Activated T-cell treated with anti-CD3 and anti-CD28 coated beads, Interleukin-2, amount 50 U/mL, for 4 hours (primary cell): Measurements from ENCODE around the gene SPRYD4. TPM values are rescaled to one million over a fixed set of nuclear protein-coding genes. Genes with fewer than 3 reads are reported as not detected.

ENCODE experiments used
- ATAC-seq, 2 donors: fragments of 200-7000 bp; cut with Tn5 transposase; one replicate each; pipeline ENCODE4 v1.10.0; 2021
- DNase-seq: peaks from one replicate; pipeline ENCODE4 v3.0.0-alpha.2; 2020
- H3K27me3 Mint-ChIP-seq: one replicate; pipeline ENCODE4 v1.8.0; 2021; ENCODE audit warnings: low read depth, mixed read lengths
- H3K36me3 Mint-ChIP-seq: one replicate; pipeline ENCODE4 v1.8.0; 2022; ENCODE audit warnings: mixed read lengths; ENCODE audit not compliant: insufficient read depth
- H3K4me1 Mint-ChIP-seq: one replicate; pipeline ENCODE4 v1.8.0; 2021; ENCODE audit warnings: low read depth, mixed read lengths
- H3K4me3 Mint-ChIP-seq: one replicate; pipeline ENCODE4 v1.8.0; 2021; ENCODE audit warnings: mild to moderate bottlenecking, moderate library complexity, mixed read lengths
- H3K9me3 Mint-ChIP-seq: one replicate; pipeline ENCODE4 v1.8.0; 2021; ENCODE audit warnings: mixed read lengths
- total RNA-seq, 3 donors: library from RNA; stranded (reverse); gene quantifications; one replicate each; pipeline ENCODE4 v1.2.1, GENCODE V29; 2021

The SPRYD4 gene
- total RNA-seq, 3 donors from 2014 or later: 4.0 to 4.8 (median 4.1) TPM

DNA sequence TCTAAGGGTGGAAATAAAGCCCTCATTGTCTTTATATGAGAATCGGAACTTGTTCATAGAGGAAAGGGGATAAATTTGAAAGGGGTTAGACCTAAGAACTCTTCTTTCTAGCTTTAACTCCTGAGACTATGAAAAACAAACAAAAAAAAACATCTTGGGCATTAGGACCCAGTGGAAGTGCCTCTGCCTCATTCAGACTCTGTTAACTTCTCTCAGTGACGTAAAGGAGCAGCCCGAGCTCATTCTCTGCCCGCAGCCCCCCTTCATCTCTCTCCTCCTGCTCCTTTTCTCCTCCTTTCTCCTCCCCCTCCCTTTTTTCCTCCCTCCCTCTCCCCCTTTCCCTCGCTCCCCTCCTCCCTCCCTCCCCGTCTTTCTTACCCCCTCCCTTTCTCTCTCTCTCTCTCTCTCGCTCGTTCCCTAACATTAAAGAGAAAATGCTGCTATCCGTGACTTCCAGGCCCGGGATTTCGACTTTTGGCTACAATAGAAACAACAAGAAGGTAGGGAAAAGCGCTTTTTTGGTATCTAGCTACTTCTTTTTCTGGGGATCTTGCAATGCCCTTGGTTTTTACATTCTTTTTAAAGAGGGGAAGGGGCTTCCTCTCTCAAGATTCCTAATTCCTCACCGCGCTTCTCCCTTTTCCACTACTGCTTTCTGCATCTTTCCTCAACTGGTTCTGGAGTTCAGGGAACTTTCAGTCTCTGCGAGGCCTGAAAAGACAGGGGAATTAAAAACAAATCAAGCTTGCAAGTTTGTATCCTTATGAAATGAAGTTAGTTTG, 53.4 kb downstream of the SPRYD4 start, which contains the start of gene RBMS2:
Gene RBMS2 (plus strand): TSS at position 231 of the 782 bp plus-strand sequence. CDS start 204 bp downstream, at position 435.
- H3K4me1 Mint-ChIP-seq: peaks cover 35% of the 10 kb centered on the region
- no peaks in the 10 kb centered on the region for H3K36me3 Mint-ChIP-seq
- ATAC-seq (peak; percentile 74 to 85), DNase-seq (peak; percentile 28)
- H3K9me3 Mint-ChIP-seq: no peaks in the 10 kb centered on the region
- H3K27me3 Mint-ChIP-seq: no peaks in the 10 kb centered on the region
- peak within 1 kb of the TSS; percentile 79 for H3K4me3 Mint-ChIP-seq

DNA sequence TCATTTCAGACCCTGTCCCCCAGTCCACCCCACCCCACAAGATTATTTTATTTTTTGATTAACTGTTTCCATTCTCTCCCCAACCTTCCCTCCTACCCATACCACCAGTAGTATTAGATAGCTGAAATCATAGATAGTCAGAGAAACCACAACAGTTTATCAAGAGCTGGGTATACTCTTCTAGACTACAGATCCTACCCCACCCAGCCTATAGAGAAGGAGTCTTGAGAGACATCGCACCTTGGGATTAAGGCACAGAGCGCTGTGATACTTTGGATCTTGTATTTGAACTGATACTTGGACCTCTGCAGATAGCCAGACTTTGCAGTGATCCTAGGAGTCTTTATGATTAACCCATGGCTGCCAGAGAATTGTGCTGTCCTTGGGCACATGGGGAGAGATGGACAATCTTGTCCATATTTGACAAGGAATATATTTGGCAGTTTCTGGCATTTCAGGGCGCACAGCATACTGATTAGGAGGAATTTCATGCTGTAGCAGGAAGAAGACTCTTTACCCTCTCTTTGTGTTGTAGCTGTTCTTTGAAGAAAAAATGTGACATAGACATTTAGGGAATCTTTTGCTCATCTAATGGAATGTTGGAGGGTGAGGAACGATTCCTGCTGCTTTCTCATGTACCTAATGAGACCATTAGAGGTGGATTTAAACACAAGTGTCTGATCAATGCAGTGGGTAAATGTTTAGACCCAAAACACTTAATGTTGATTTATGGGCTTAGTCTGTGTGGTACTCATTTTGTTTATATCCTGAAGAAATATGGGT, 54.2 kb downstream of the SPRYD4 start:
- no peaks in the 10 kb centered on the region for H3K36me3 Mint-ChIP-seq
- ATAC-seq (peak; percentile 51 to 73), DNase-seq (no peak)
- no peaks in the 10 kb centered on the region for H3K27me3 Mint-ChIP-seq
- H3K4me1 Mint-ChIP-seq: peaks cover 35% of the 10 kb centered on the region
- H3K9me3 Mint-ChIP-seq: no peaks in the 10 kb centered on the region
- H3K4me3 Mint-ChIP-seq: peak overlapping the region; percentile 79

DNA sequence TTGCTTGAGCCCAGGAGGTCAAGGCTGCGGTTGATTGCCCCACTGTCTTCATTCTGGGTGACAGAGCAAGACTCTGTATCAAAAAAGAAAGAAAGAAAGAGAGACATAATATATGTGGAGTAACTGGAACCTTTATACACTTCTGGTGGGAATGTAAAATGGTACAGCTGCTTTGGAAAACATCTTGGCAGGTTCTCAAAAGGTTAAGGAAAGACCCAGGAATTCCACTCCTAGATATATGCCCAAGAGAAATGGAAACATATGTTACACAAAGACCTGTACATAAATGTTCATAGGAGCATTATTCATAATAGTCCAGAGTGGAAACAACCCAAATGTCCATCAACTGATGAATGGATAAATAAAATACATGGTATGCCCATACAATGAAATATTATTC, 60.5 kb downstream of the SPRYD4 start:
- DNase-seq: no peak
- no peaks in the 10 kb centered on the region for H3K36me3 Mint-ChIP-seq
- peaks cover 1% of the 10 kb centered on the region for H3K4me1 Mint-ChIP-seq
- no peaks in the 10 kb centered on the region for H3K9me3 Mint-ChIP-seq
- no peaks in the 10 kb centered on the region for H3K27me3 Mint-ChIP-seq
- H3K4me3 Mint-ChIP-seq: no peak overlapping the region
- ATAC-seq: no peak

Other genes with a start within 250 kb of the SPRYD4 start
- gene RNF41, start 246.7 kb upstream of the SPRYD4 start, total RNA-seq: 10 to 100 TPM; 39.3 to 45.6 (median 40.1) TPM
- 100 to 1,000 TPM in 1 of 3 donors, 10 to 100 TPM in 2; 92.7 to 103 (median 98.9) TPM for gene NABP2, start 244.2 kb upstream of the SPRYD4 start, total RNA-seq
- under 1 TPM; 0.53 to 0.84 (median 0.79) TPM for gene SLC39A5, start 238.5 kb upstream of the SPRYD4 start, total RNA-seq
- 10 to 100 TPM; 60.8 to 70.3 (median 67.5) TPM for gene ANKRD52, start 210.2 kb upstream of the SPRYD4 start, total RNA-seq
- 10 to 100 TPM; 11.1 to 13.7 (median 11.5) TPM for gene COQ10A, start 201.6 kb upstream of the SPRYD4 start, total RNA-seq
- 100 to 1,000 TPM; 344 to 373 (median 354) TPM for gene CS, start 168.2 kb upstream of the SPRYD4 start, total RNA-seq
- gene CNPY2, start 152.6 kb upstream of the SPRYD4 start, total RNA-seq: 100 to 1,000 TPM; 162 to 178 (median 174) TPM
- gene PAN2, start 134.6 kb upstream of the SPRYD4 start, total RNA-seq: 10 to 100 TPM; 16.4 to 20.3 (median 17.3) TPM
- gene IL23A, start 129.7 kb upstream of the SPRYD4 start, total RNA-seq: 10 to 100 TPM; 19.8 to 35.1 (median 26.4) TPM
- gene STAT2, start 108.5 kb upstream of the SPRYD4 start, total RNA-seq: 10 to 100 TPM; 35.8 to 55.5 (median 50.4) TPM
- gene APOF, start 105.7 kb upstream of the SPRYD4 start, total RNA-seq: under 1 TPM in 1 of 3 donors, not detected in 2; 0.16 TPM
- 10 to 100 TPM; 35.2 to 45.2 (median 36.6) TPM for gene TIMELESS, start 19.2 kb upstream of the SPRYD4 start, total RNA-seq
- gene MIP, start 13.9 kb upstream of the SPRYD4 start, total RNA-seq: under 1 TPM in 1 of 3 donors, not detected in 2; 0.08 TPM
- gene GLS2, start 19.6 kb downstream of the SPRYD4 start, total RNA-seq: 1 to 10 TPM; 1.7 to 4.2 (median 2.2) TPM
- gene RBMS2, start 53.2 kb downstream of the SPRYD4 start, total RNA-seq: 1 to 10 TPM in 2 of 3 donors, under 1 TPM in 1; 0.66 to 4.0 (median 1.4) TPM
- 10 to 100 TPM; 53.0 to 64.9 (median 64.5) TPM for gene BAZ2A, start 161.7 kb downstream of the SPRYD4 start, total RNA-seq
- gene ATP5F1B, start 177.4 kb downstream of the SPRYD4 start, total RNA-seq: 1,000 to 10,000 TPM in 1 of 3 donors, 100 to 1,000 TPM in 2; 885 to 1,118 (median 953) TPM
- gene PTGES3, start 219.7 kb downstream of the SPRYD4 start, total RNA-seq: 100 to 1,000 TPM; 343 to 400 (median 399) TPM